Measurements from ENCODE around the gene MAML3. TPM values are rescaled to one million over a fixed set of nuclear protein-coding genes. Genes with fewer than 3 reads are reported as not detected.
"Not testable (repeated sequence)": the region's sequence is repeated elsewhere in the genome, so short reads cannot be mapped to it uniquely, and the experiment has no call there.

The MAML3 gene
- total and polyA plus RNA-seq, 4 experiments from 2014 or later: 0.15 to 3.7 (median 1.7) TPM

DNA sequence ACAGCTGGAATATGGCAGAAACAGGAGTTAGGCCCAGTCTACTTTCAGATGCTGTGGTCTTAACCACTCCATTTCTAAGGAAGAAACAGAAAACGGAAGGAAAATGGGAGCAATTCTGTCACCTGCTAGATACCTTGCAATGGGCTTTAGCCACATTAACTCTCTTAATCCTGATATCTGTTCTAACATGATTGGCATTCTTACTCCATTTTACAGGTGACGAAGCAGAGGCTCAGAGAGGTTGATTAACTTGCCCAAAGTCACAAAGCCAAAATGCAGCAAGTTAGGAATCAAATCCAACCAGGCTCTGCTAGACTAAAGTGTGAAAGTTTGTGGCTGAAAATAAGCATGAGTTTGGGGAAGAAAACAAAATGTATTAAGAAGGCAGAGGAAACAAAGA lies 196.9 kb downstream of the MAML3 start:
- H3K36me3 Mint-ChIP-seq: no peaks in the 10 kb centered on the region
- H3K4me3 ChIP-seq (ENCODE audit: low read length in 2 of 2): no peak overlapping the region
- no peaks in the 10 kb centered on the region for H3K9me3 Mint-ChIP-seq
- H3K27ac Mint-ChIP-seq: no peak overlapping the region
- intact Hi-C loops (cut with micrococcal nuclease): no loop called here
- H3K4me3 Mint-ChIP-seq: no peak overlapping the region
- ChIA-PET CTCF (ENCODE audit: partially characterized antibody) (no interaction called here), POLR2A (ENCODE audit: partially characterized antibody) (no interaction called here)
- H3K27ac ChIP-seq (ENCODE audit: low read depth, low read length): no peak overlapping the region
- peaks cover 0 to 4% of the 10 kb centered on the region in 2 donors for H3K27me3 Mint-ChIP-seq
- H3K36me3 ChIP-seq (ENCODE audit: insufficient read depth, low read length): no peaks in the 10 kb centered on the region
- no peaks in the 10 kb centered on the region for H3K4me1 Mint-ChIP-seq
- DNase-seq: no peak
- no peaks in the 10 kb centered on the region for H3K27me3 ChIP-seq (ENCODE audit: insufficient read depth, low read length)
- H3K4me1 ChIP-seq (ENCODE audit: insufficient read depth, low read length): no peaks in the 10 kb centered on the region
- no peaks in the 10 kb centered on the region for H3K9me3 ChIP-seq (ENCODE audit: control insufficient read depth in 1 of 2, low read length in 2 of 2)

DNA sequence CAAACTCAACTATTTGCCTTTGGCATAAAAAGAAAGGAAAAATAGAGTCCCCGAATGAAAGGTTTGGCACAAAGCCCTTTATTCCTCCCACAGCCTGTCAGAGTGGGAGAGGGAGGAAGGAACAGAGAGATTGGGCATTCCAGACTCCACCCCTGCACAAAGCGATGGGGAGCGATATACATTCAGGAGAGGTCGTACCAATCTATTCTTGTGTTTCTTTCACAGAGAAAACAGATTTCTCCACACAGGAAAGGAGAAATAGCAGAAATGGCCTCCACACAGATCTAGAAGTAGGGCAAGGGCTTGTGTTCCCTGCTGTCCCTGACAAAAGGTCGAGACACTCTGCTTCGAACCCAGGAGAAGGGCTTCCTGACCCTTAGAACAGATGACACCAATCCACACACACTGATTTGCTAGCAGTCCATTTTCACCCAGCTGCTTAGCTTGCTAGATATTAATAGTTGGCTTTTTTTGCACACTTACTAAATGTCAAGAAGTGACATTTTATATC lies 197.4 kb downstream of the MAML3 start:
- no peaks in the 10 kb centered on the region for H3K36me3 Mint-ChIP-seq
- no peaks in the 10 kb centered on the region for H3K4me1 Mint-ChIP-seq
- H3K4me1 ChIP-seq (ENCODE audit: insufficient read depth, low read length): no peaks in the 10 kb centered on the region
- no peaks in the 10 kb centered on the region for H3K36me3 ChIP-seq (ENCODE audit: insufficient read depth, low read length)
- H3K27ac ChIP-seq (ENCODE audit: low read depth, low read length): no peak overlapping the region
- no peak for DNase-seq
- H3K4me3 ChIP-seq (ENCODE audit: low read length in 2 of 2): no peak overlapping the region
- no peak overlapping the region for H3K27ac Mint-ChIP-seq
- no peaks in the 10 kb centered on the region for H3K27me3 ChIP-seq (ENCODE audit: insufficient read depth, low read length)
- ChIA-PET POLR2A (ENCODE audit: partially characterized antibody) (no interaction called here), CTCF (ENCODE audit: partially characterized antibody) (no interaction called here)
- peaks cover 0 to 4% of the 10 kb centered on the region in 2 donors for H3K27me3 Mint-ChIP-seq
- no peak overlapping the region for H3K4me3 Mint-ChIP-seq
- intact Hi-C loops (cut with micrococcal nuclease): no loop called here
- no peaks in the 10 kb centered on the region for H3K9me3 Mint-ChIP-seq
- H3K9me3 ChIP-seq (ENCODE audit: control insufficient read depth in 1 of 2, low read length in 2 of 2): no peaks in the 10 kb centered on the region

DNA sequence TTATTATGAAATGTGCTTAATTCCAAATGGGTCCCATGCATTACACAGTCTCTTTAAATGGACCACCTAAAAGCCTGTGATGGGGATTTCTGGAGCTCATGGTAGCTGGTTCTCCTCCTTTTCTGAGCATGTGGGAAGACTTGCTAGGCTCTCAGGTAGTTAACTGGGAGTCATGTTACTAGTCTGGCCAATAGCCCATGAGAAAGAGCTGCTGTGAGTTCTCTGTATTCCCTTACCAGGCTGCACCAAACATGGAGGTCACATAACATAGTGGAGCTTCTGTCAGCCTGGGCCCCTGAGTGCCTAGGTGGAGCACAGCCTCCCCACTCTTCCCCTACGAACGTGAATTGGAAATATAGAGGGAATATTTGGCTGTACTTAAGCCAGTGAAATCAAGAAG lies 198.4 kb downstream of the MAML3 start:
- no peaks in the 10 kb centered on the region for H3K9me3 Mint-ChIP-seq
- Histone ChIP-seq H3K4me3 (ENCODE audit: low read length in 2 of 2) (no peak overlapping the region), H3K4me1 (ENCODE audit: insufficient read depth, low read length) (no peaks in the 10 kb centered on the region), H3K36me3 (ENCODE audit: insufficient read depth, low read length) (no peaks in the 10 kb centered on the region), H3K9me3 (ENCODE audit: control insufficient read depth in 1 of 2, low read length in 2 of 2) (no peaks in the 10 kb centered on the region), H3K27me3 (ENCODE audit: insufficient read depth, low read length) (no peaks in the 10 kb centered on the region), H3K27ac (ENCODE audit: low read depth, low read length) (no peak overlapping the region)
- DNase-seq: no peak
- ChIA-PET POLR2A (ENCODE audit: partially characterized antibody) (no interaction called here), CTCF (ENCODE audit: partially characterized antibody) (no interaction called here)
- intact Hi-C loops (cut with micrococcal nuclease): no loop called here
- no peaks in the 10 kb centered on the region for H3K36me3 Mint-ChIP-seq
- peaks cover 6 to 9% (median 8%) of the 10 kb centered on the region in 4 donors for H3K4me1 Mint-ChIP-seq
- H3K27ac Mint-ChIP-seq: no peak overlapping the region
- H3K4me3 Mint-ChIP-seq: no peak overlapping the region
- peaks cover 3 to 7% of the 10 kb centered on the region in 2 donors for H3K27me3 Mint-ChIP-seq

DNA sequence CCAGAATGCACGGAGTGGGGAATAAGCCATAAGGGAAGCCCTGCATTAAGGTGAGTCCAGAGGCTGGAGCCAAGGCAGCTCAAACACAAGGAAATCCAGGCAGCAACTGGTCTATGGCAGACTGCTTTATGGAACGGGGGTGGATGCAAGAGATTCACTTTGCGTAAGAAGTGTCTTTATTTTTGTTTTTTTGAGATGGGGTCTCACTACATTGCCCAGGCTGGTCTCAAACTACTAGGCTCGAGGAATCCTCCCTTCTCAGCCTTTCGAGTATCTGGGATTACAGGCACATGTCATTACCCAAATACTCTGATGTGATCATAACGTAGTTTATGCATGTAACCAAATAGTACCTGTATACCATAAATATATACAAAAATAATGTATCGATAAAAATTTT lies 199.5 kb downstream of the MAML3 start:
- no peak overlapping the region for H3K27ac Mint-ChIP-seq
- no peaks in the 10 kb centered on the region for H3K4me1 ChIP-seq (ENCODE audit: insufficient read depth, low read length)
- no peaks in the 10 kb centered on the region for H3K9me3 ChIP-seq (ENCODE audit: control insufficient read depth in 1 of 2, low read length in 2 of 2)
- no peaks in the 10 kb centered on the region for H3K36me3 Mint-ChIP-seq
- no peak overlapping the region for H3K4me3 ChIP-seq (ENCODE audit: low read length in 2 of 2)
- intact Hi-C loops (cut with micrococcal nuclease): no loop called here
- DNase-seq: no peak
- CTCF ChIA-PET (ENCODE audit: partially characterized antibody): no interaction called here
- H3K27me3 ChIP-seq (ENCODE audit: insufficient read depth, low read length): no peaks in the 10 kb centered on the region
- H3K9me3 Mint-ChIP-seq: peaks cover 0 to 4% (median 0%) of the 10 kb centered on the region in 8 donors
- peaks cover 3 to 6% of the 10 kb centered on the region in 2 donors for H3K27me3 Mint-ChIP-seq
- POLR2A ChIA-PET (ENCODE audit: partially characterized antibody): no interaction called here
- no peaks in the 10 kb centered on the region for H3K36me3 ChIP-seq (ENCODE audit: insufficient read depth, low read length)
- H3K4me3 Mint-ChIP-seq: no peak overlapping the region
- no peak overlapping the region for H3K27ac ChIP-seq (ENCODE audit: low read depth, low read length)
- H3K4me1 Mint-ChIP-seq: peaks cover 11 to 14% (median 12%) of the 10 kb centered on the region in 4 donors

DNA sequence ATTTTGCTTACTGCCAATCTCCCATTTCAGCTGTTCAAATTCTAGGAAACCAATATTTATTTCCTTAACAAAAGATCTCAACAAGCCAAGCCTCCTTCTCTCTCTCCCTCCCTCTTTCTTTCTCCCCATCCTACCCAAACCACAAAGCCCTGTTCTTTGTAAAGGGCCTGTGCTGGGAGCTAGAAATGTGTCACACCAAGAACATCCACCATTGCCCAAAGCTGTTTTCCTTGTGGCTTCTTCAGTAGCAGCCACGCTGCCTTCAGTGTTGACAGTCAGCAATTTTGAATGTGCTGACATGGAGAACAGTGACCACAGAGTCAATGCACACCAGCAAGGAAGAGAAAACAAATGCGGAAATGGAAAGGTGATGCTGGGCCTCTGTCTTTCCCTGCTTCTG lies 203.0 kb downstream of the MAML3 start:
- no peaks in the 10 kb centered on the region for H3K27me3 ChIP-seq (ENCODE audit: insufficient read depth, low read length)
- Mint-ChIP-seq H3K36me3 (no peaks in the 10 kb centered on the region), H3K9me3 (peaks cover 0 to 4% (median 0%) of the 10 kb centered on the region in 8 donors), H3K27me3 (peaks cover 3 to 6% of the 10 kb centered on the region in 2 donors), H3K27ac (peak overlapping the region in 4 of 7 donors; percentile 0 to 41 (median 6)), H3K4me1 (peaks cover 11 to 14% (median 13%) of the 10 kb centered on the region in 4 donors), H3K4me3 (peak overlapping the region in 4 of 8 donors; percentile 12 to 37 (median 24))
- H3K27ac ChIP-seq (ENCODE audit: low read depth, low read length): no peak overlapping the region
- H3K4me3 ChIP-seq (ENCODE audit: low read length in 2 of 2): no peak overlapping the region
- no peaks in the 10 kb centered on the region for H3K36me3 ChIP-seq (ENCODE audit: insufficient read depth, low read length)
- intact Hi-C loops (cut with micrococcal nuclease): no loop called here
- no peaks in the 10 kb centered on the region for H3K9me3 ChIP-seq (ENCODE audit: control insufficient read depth in 1 of 2, low read length in 2 of 2)
- no peaks in the 10 kb centered on the region for H3K4me1 ChIP-seq (ENCODE audit: insufficient read depth, low read length)
- POLR2A ChIA-PET (ENCODE audit: partially characterized antibody): no interaction called here
- CTCF ChIA-PET (ENCODE audit: partially characterized antibody): no interaction called here
- DNase-seq: no peak

DNA sequence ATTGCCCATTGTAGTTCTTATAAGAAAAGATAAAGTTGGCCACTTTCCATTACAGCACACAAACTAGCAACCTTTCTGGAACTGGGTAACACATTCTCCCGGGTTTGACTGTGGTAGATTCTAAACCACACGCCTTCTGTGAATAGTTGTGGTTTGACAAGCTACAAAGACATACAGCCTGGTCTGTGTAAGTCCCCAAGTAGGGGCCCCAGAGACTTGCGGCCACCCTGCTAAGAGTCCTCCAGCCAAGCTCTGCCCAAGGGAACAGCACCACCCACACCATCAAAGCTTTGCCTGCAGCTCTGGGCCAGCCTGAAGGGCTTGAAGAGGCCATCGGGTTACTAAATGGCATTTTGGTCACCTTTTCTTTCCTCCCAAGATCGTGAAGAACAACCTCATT lies 203.4 kb downstream of the MAML3 start:
- ChIA-PET CTCF (ENCODE audit: partially characterized antibody) (no interaction called here), POLR2A (ENCODE audit: partially characterized antibody) (no interaction called here)
- H3K27me3 Mint-ChIP-seq: peaks cover 3 to 4% of the 10 kb centered on the region in 2 donors
- H3K9me3 ChIP-seq (ENCODE audit: control insufficient read depth in 1 of 2, low read length in 2 of 2): no peaks in the 10 kb centered on the region
- peak overlapping the region in 3 of 7 donors; percentile 1 to 37 (median 10) for H3K27ac Mint-ChIP-seq
- intact Hi-C loops (cut with micrococcal nuclease): no loop called here
- no peaks in the 10 kb centered on the region for H3K4me1 ChIP-seq (ENCODE audit: insufficient read depth, low read length)
- peaks cover 11 to 14% (median 13%) of the 10 kb centered on the region in 4 donors for H3K4me1 Mint-ChIP-seq
- DNase-seq: no peak
- no peaks in the 10 kb centered on the region for H3K36me3 Mint-ChIP-seq
- H3K4me3 Mint-ChIP-seq: peak overlapping the region in 2 of 8 donors; percentile 13 to 37
- H3K27ac ChIP-seq (ENCODE audit: low read depth, low read length): no peak overlapping the region
- no peak overlapping the region for H3K4me3 ChIP-seq (ENCODE audit: low read length in 2 of 2)
- peaks cover 0 to 4% (median 0%) of the 10 kb centered on the region in 8 donors for H3K9me3 Mint-ChIP-seq
- H3K27me3 ChIP-seq (ENCODE audit: insufficient read depth, low read length): no peaks in the 10 kb centered on the region
- no peaks in the 10 kb centered on the region for H3K36me3 ChIP-seq (ENCODE audit: insufficient read depth, low read length)

DNA sequence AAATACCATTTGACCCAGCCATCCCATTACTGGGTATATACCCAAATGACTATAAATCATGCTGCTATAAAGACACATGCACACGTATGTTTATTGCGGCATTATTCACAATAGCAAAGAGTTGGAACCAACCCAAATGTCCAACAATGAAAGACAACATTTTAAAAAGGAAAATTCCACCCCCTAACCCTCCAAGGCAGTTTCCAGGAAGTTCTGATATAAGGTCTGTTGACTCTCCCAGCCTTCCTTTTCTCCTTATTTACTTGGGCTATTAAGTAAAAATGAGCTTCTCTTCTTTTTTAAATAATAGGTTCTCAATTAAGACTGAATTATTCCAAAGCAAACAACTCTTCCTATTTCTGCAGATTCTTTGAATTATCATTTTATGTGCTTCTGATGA lies 209.1 kb downstream of the MAML3 start:
- H3K9me3 Mint-ChIP-seq; CTCF ChIA-PET (ENCODE audit: partially characterized antibody); H3K9me3 ChIP-seq (ENCODE audit: control insufficient read depth in 1 of 2, low read length in 2 of 2); DNase-seq; H3K27ac ChIP-seq (ENCODE audit: low read depth, low read length); H3K4me3 ChIP-seq (ENCODE audit: low read length in 2 of 2); intact Hi-C loops (cut with micrococcal nuclease); H3K27me3 ChIP-seq (ENCODE audit: insufficient read depth, low read length); H3K4me1 Mint-ChIP-seq; H3K4me1 ChIP-seq (ENCODE audit: insufficient read depth, low read length); H3K27ac Mint-ChIP-seq; H3K4me3 Mint-ChIP-seq; POLR2A ChIA-PET (ENCODE audit: partially characterized antibody); H3K36me3 Mint-ChIP-seq; H3K36me3 ChIP-seq (ENCODE audit: insufficient read depth, low read length); H3K27me3 Mint-ChIP-seq: not testable (repeated sequence)

DNA sequence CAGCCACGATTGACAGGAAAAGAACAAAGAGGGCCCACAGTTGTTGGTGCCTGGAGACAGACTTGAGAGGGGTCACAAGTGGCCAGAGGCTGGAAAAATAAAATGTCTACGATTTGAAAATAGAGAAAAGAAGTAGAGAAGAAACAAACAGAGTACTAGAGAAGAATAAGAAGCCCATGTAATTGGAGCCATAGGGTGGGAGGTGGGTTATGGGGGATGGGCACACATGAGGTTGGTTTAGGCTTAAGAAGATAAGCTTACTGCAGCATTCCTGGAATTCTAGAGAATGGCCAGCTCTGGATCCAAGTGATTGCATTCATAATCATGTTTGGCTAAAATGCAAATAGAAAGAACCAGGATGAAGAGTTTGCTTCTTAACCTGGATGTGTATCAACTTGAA lies 210.7 kb downstream of the MAML3 start:
- Mint-ChIP-seq H3K4me3 (no peak overlapping the region), H3K9me3 (peaks cover 0 to 3% (median 0%) of the 10 kb centered on the region in 8 donors), H3K4me1 (no peaks in the 10 kb centered on the region), H3K36me3 (no peaks in the 10 kb centered on the region), H3K27ac (no peak overlapping the region), H3K27me3 (peaks cover 0 to 2% of the 10 kb centered on the region in 2 donors)
- ChIA-PET POLR2A (ENCODE audit: partially characterized antibody) (no interaction called here), CTCF (ENCODE audit: partially characterized antibody) (no interaction called here)
- intact Hi-C loops (cut with micrococcal nuclease): no loop called here
- no peaks in the 10 kb centered on the region for H3K27me3 ChIP-seq (ENCODE audit: insufficient read depth, low read length)
- no peaks in the 10 kb centered on the region for H3K4me1 ChIP-seq (ENCODE audit: insufficient read depth, low read length)
- no peaks in the 10 kb centered on the region for H3K9me3 ChIP-seq (ENCODE audit: control insufficient read depth in 1 of 2, low read length in 2 of 2)
- H3K27ac ChIP-seq (ENCODE audit: low read depth, low read length): no peak overlapping the region
- H3K36me3 ChIP-seq (ENCODE audit: insufficient read depth, low read length): no peaks in the 10 kb centered on the region
- H3K4me3 ChIP-seq (ENCODE audit: low read length in 2 of 2): no peak overlapping the region
- no peak for DNase-seq
